ENCODE results near the gene FGD5. TPM values are rescaled to one million over a fixed set of nuclear protein-coding genes. Genes with fewer than 3 reads are reported as not detected.

FGD5 gene
- total and polyA plus RNA-seq, 11 donors, result 6.4 to 22.5 (median 14.9) TPM

DNA sequence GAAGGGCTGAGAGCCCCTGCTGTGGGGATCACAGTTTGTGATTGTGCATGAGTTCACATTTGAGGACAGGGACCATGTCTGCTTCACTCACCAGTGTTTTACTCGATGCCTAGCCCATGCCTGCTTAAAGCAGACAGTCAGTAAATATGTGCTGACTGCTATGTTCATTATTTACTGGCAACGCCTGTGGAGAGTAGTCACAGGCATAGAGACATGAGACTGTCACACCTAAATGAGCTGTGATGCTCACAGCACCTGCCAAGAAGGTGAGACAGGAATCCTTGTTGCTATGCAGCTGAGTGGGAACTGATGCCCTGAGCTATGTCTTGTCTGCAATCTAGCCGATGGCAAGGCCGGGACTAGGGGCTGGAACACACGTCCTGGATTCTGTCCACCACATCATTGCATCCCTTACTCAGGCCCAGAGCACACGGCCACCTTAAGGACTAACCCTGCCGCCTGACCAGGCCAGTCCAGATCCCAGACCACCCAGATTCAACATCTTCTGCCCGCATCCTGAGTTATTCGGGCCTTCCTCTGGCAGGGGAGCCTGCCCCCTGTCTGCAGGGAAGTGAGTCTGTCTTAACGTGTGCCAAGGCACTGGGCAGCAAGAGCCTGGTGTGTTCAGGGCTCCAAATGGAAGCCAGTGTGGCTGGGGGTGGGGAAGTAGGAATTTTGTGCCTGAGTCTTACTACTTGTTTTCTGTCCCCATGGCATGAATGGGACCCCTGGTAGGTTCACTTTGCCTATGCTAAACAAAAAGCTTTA lies 44.8 kb downstream of the FGD5 start:
- H3K4me3 ChIP-seq, result no peak overlapping the region
- ATAC-seq (no peak), DNase-seq (no peak)
- peaks cover 6 to 53% (median 34%) of the 10 kb centered on the region in 12 donors for H3K4me1 ChIP-seq
- peaks cover 0 to 28% (median 3%) of the 10 kb centered on the region in 9 donors for H3K36me3 ChIP-seq
- peak overlapping the region in 9 of 12 donors; percentile 13 to 81 (median 68) for H3K27ac ChIP-seq
- no peaks in the 10 kb centered on the region for H3K27me3 ChIP-seq
- TF ChIP-seq, protein P1, sequence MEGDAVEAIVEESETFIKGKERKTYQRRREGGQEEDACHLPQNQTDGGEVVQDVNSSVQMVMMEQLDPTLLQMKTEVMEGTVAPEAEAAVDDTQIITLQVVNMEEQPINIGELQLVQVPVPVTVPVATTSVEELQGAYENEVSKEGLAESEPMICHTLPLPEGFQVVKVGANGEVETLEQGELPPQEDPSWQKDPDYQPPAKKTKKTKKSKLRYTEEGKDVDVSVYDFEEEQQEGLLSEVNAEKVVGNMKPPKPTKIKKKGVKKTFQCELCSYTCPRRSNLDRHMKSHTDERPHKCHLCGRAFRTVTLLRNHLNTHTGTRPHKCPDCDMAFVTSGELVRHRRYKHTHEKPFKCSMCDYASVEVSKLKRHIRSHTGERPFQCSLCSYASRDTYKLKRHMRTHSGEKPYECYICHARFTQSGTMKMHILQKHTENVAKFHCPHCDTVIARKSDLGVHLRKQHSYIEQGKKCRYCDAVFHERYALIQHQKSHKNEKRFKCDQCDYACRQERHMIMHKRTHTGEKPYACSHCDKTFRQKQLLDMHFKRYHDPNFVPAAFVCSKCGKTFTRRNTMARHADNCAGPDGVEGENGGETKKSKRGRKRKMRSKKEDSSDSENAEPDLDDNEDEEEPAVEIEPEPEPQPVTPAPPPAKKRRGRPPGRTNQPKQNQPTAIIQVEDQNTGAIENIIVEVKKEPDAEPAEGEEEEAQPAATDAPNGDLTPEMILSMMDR (IDR thresholded peaks at IDR 0.05), result peak in 10 of 12 donors; percentile 10 to 45 (median 30)
- TF ChIP-seq POLR2A (IDR thresholded peaks at IDR 0.05), result no peak
- intact Hi-C loops (cut with DNase I), result loop anchor here in 4 of 10 donors (5.0 kb wide), 3 partner anchors 39 to 61 kb away; no protein-coding TSS in a partner anchor
- no peaks in the 10 kb centered on the region for H3K9me3 ChIP-seq
- WGBS, 4 donors, result 50 to 63% (median 54%) methylated on average over 10 of the region's 10 CpGs

DNA sequence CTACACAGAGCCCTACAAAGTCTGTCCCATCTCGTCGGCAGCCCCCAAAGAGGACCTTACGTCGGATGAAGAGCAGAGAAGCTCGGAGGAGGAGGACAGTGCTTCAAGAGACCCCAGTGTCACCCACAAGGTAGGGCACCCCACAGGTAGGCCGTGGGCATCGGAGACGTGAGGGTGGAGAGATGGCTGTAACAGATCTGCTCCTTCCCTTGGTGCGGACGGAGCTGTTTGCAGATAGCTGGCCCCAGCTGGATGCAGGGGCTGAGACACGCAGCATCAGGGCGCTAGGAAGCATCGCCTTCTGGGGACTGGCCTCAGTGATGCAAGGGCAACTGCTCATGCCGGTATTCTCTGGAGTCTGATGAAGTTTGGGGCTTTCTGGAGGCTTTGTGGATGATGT lies 45.4 kb downstream of the FGD5 start:
- no peaks in the 10 kb centered on the region for H3K9me3 ChIP-seq
- H3K27me3 ChIP-seq, result no peaks in the 10 kb centered on the region
- peaks cover 0 to 28% (median 3%) of the 10 kb centered on the region in 9 donors for H3K36me3 ChIP-seq
- H3K4me1 ChIP-seq, result peaks cover 6 to 53% (median 35%) of the 10 kb centered on the region in 12 donors
- peak overlapping the region in 1 of 12 donors; percentile 68 for H3K27ac ChIP-seq
- WGBS, 4 donors, result 82 to 90% (median 84%) methylated on average over 14 of the region's 14 CpGs
- intact Hi-C loops (cut with DNase I), result loop anchor here in 4 of 10 donors (5.0 kb wide), 3 partner anchors 38 to 62 kb away; no protein-coding TSS in a partner anchor
- no peak overlapping the region for H3K4me3 ChIP-seq
- DNase-seq (no peak), ATAC-seq (no peak)
- TF ChIP-seq POLR2A (IDR thresholded peaks at IDR 0.05), result no peak
- TF ChIP-seq, protein P1 (IDR thresholded peaks at IDR 0.05), result no peak

DNA sequence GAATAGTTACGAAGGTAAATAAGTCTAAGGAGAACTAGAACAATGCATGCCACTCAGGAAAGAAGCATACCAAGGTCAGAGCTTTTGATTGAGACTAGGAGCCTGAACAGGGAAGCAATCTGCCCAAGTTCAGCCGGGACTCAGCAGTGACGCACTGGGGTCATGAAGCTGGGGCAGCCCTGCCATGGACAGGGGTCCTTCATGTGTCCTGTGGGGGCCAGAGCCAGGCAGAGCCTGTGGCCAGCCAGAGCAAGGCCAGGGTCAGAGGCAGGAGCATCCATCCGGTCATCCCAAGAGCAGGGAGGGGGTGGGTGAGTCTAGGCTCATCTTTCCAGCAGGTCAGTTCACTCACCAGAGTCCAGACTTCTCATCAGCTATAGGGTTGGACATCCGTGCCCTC lies 47.9 kb downstream of the FGD5 start:
- Histone ChIP-seq H3K27me3 (no peaks in the 10 kb centered on the region), H3K4me3 (no peak overlapping the region), H3K36me3 (peaks cover 0 to 33% (median 3%) of the 10 kb centered on the region in 9 donors), H3K4me1 (peaks cover 2 to 53% (median 25%) of the 10 kb centered on the region in 12 donors), H3K27ac (no peak overlapping the region), H3K9me3 (no peaks in the 10 kb centered on the region)
- 84 to 95% (median 86%) methylated on average over 5 of the region's 5 CpGs for WGBS, 4 donors
- DNase-seq (no peak), ATAC-seq (no peak)
- intact Hi-C loops (cut with DNase I), result no loop called here
- TF ChIP-seq, protein P1 (IDR thresholded peaks at IDR 0.05), result no peak
- no peak for TF ChIP-seq POLR2A (IDR thresholded peaks at IDR 0.05)

DNA sequence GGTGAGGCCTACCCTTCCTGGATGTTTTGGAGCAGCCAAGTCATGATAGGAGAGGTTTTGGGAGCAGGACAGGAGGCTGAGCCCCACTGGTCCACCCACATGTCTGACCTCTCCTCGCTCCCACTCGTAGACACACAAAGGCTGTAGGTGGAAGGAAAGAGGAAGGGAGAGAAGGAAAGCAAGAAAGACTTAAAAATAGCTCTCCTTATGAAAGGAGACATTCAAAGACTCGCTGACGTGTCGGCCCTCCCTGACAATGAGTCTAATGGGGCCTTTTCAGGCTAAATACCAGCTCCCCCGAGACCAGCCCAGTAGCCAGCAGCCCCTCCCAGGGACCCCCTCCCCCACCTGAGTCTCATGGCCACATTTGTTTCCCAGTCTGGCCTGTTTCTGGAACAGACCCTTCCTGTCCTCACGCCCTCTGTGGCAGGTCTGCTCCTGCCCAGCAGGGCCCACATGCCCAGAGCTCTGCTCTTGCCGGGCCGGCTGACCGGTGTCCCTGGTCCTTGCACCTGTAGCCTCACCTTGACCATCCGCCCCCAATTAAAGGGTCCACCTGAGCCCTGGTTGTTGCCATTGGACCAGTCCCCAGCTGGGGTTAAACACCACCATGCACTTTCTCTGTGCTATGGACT lies 49.3 kb downstream of the FGD5 start:
- Histone ChIP-seq H3K9me3 (no peaks in the 10 kb centered on the region), H3K36me3 (peaks cover 0 to 33% (median 3%) of the 10 kb centered on the region in 9 donors), H3K27me3 (no peaks in the 10 kb centered on the region), H3K27ac (peak overlapping the region in 2 of 12 donors; percentile 39 to 49), H3K4me3 (no peak overlapping the region), H3K4me1 (peaks cover 0 to 40% (median 13%) of the 10 kb centered on the region in 12 donors)
- TF ChIP-seq POLR2A (IDR thresholded peaks at IDR 0.05), result no peak
- TF ChIP-seq, protein P1 (IDR thresholded peaks at IDR 0.05), result no peak
- ATAC-seq (peak in 1 of 4 donors; percentile 47), DNase-seq (no peak)
- WGBS, 4 donors, result 66 to 80% (median 79%) methylated on average over 11 of the region's 11 CpGs
- intact Hi-C loops (cut with DNase I), result no loop called here

Measured in heart left ventricle (tissue), 16 donors.